GM19438 (cell line): ENCODE data around the gene PEX14.

Experiments used
- ATAC-seq: cut with Tn5 transposase; IDR thresholded peaks from one replicate; pipeline ENCODE4 v1.9.1; 2021; ENCODE audit warnings: low read depth; ENCODE audit not compliant: unreplicated experiment

PEX14 gene

GRCh38 chr1:10659218-10659617 lies 184.5 kb downstream of the PEX14 start:
- ATAC-seq, result no peak

GRCh38 chr1:10659646-10660540 lies 185.1 kb downstream of the PEX14 start:
- no peak for ATAC-seq

- ATAC-seq, result no peak
Measured at GRCh38 chr1:10661453-10661852, 186.7 kb downstream of the PEX14 start.

GRCh38 chr1:10662090-10662688 lies 187.4 kb downstream of the PEX14 start:
- no peak for ATAC-seq

- no peak for ATAC-seq
Measured at GRCh38 chr1:10662824-10663677, 188.3 kb downstream of the PEX14 start.

- no peak for ATAC-seq
Measured at GRCh38 chr1:10663678-10664035, 188.9 kb downstream of the PEX14 start.

- ATAC-seq, result no peak
Measured at GRCh38 chr1:10664251-10664650, 189.5 kb downstream of the PEX14 start.

GRCh38 chr1:10665226-10665625 lies 190.5 kb downstream of the PEX14 start:
- ATAC-seq, result no peak

- no peak for ATAC-seq
Measured at GRCh38 chr1:10665930-10666850, 191.4 kb downstream of the PEX14 start.

GRCh38 chr1:10667861-10668761 lies 193.4 kb downstream of the PEX14 start:
- ATAC-seq, result no peak

GRCh38 chr1:10669570-10669969 lies 194.8 kb downstream of the PEX14 start:
- no peak for ATAC-seq

- ATAC-seq, result no peak
Measured at GRCh38 chr1:10670190-10670589, 195.4 kb downstream of the PEX14 start.

GRCh38 chr1:10671090-10671489 lies 196.3 kb downstream of the PEX14 start:
- no peak for ATAC-seq

- no peak for ATAC-seq
Measured at GRCh38 chr1:10671622-10672342, 197.0 kb downstream of the PEX14 start.

GRCh38 chr1:10672343-10673050 lies 197.7 kb downstream of the PEX14 start:
- ATAC-seq, result no peak

- ATAC-seq, result no peak
Measured at GRCh38 chr1:10673109-10673711, 198.5 kb downstream of the PEX14 start.

- ATAC-seq, result no peak
Measured at GRCh38 chr1:10674222-10674621, 199.5 kb downstream of the PEX14 start.
